IPS DF 4.7 (cell line): ENCODE data around the gene CPED1.

Experiments used
- DNase-seq: peaks from one replicate; pipeline ENCODE4 v3.0.0-alpha.2; 2013; ENCODE audit warnings: low spot score; ENCODE audit errors: extremely low read depth

CPED1 gene

DNA sequence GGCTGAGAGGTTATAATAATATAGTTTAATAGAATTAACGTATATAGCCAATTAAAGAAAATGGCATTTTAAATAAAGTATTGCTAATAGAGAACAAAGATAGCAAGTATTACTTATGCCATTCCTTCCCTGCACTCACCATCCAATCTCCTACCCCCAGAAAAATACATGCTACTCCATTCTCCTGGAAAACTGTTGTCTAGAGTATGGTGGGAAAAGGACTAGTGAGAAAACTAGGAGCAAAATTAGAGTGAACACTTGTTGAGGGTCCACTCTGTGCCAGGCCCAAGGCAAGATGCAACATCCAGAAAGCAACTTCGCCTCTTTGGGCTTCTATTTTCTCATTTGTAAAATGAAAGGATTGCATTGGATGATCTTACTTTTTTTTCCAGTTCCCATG is 149.1 kb downstream of the CPED1 start:
- no peak for DNase-seq

DNA sequence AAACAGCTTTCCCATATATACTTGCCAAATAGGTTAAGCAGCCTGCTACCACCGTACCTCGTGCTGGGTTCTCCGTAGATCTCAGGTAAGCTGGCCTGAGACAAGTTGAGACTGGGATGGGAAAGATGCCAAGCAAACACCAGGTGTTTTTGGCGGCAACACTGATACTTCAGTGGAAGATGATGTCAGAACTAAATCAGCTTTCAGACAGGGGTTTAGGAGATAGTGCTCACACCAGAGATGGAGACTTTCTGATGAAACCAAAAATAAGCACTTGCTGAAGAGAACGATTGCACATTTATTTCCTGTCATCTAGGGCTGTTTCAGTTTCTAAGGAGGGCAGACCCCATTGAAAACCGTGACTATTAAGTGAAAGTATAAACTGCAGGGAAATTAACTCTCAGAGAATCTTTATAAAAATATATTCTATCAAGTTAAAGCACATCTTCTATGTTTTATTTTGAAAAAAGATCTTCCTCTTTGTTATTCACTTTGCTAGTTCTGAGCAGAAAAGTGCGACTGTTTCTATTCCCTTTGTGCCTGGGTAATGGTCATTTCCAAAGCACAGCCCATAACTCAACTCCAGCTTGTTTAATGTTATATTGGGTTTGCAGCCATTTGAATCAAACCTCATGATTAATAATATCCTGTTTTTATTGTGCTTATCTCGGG is 149.9 kb downstream of the CPED1 start:
- DNase-seq, result no peak

DNA sequence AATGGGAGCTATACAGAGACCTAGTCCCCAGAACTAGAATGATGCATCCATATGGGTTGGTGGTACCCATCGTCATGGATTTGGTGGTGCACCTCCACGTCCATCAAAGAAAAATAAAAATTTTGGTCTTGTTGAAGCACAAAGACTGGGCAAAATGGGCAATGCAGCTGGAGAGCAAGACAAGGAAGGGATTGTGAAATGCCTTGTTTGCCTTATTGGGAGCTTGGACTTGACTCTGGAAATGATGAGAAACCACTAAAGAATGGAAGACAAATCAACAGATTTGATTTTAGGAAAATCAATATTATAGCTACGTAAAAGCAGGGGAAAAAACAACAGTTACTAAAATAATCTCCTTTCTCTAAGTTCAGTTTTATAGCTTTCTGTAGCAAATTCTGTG is 150.9 kb downstream of the CPED1 start:
- no peak for DNase-seq

DNA sequence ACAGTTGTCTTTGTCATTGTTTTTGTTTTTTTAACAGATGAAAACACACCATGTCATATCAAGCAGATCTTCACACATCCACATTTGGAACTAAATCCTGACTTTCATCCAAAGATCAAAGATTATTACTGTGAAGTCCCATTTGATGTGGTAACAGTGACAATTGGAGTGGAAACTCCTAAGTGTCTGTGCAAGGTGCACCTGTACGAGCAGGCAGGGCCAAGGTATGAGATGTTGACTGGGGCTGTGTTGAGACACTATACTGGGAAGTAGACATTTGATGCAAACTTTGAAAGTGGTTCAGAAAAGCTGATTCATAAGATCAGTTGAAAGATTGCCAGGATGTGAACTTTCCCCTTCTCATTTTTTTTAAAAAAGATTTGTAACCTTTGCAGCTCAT is 152.3 kb downstream of the CPED1 start:
- DNase-seq, result no peak

DNA sequence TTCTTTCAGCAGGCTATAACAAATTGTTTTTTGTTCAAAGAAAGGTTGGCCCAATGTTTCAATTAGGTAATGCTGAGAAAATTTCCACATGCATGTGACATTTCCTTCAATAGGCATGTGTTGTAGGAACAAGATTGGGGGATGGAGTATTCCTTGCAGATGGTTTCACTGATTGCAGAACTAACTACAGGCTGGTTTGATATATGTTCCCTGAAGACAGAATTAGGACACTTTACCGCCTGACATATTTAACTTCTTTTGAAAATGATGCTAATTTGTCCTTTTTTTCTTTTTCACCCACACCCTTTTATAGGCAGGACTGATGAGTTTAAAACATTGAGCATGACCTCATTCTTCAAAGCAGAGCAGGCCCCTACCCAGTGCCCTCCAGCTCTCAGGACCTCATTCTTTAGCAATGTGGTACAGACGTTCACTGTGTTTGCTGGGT is 163.3 kb downstream of the CPED1 start:
- DNase-seq, result no peak

DNA sequence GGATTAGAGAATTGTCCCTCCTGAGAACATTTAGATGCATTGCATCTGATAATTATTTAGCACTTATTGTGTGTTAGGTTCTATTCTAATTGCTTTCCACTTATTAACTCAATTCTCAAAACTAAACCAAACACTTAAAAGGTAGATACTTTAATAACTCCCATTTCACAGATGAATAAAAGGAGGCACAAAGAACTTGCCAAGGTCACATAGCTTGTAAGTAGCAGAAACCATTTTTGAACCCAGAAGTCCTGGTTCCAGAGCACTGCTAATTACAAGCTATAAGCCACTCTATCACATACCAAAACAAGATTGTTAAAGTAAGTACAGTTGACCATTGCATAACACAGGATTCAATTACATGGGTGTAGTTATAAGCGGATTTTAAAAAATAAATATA is 164.9 kb downstream of the CPED1 start:
- no peak for DNase-seq

DNA sequence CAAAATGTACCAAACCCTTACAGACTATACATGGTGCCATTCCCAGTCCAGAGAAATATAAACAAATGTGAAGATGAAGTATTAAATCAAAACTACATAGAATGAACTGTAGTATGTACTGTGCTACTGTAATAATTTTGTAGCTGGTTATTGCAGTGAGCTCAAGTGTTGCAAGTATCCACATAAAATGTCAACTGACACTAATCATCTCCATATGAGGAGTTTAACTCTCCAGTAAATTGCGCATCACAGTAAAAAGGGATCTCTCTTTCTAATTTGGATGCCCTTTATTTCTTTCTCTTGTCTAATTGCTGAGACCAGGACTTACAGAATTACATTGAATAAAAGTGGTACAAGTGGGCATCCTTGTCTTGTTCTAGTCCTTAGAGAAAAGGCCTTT is 165.5 kb downstream of the CPED1 start:
- DNase-seq, result no peak

DNA sequence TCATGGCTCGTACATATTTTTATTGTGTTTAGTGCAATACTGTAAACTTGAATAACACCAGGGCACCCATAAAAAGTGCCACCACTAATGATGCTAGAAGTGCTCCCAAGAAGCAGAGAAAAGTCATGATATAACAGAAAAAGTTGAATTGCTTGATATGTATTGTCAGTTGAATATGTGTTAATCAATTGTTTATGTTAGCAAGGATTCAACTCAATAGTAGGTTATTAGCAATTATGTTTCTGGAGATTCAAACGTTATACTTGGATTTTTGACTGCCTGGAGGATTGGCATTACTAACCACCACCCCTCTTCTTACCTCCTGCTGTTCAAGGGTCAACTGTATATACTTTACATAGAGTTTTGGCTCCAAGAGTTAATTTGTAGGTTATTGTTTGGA is 168.3 kb downstream of the CPED1 start:
- DNase-seq, result no peak

DNA sequence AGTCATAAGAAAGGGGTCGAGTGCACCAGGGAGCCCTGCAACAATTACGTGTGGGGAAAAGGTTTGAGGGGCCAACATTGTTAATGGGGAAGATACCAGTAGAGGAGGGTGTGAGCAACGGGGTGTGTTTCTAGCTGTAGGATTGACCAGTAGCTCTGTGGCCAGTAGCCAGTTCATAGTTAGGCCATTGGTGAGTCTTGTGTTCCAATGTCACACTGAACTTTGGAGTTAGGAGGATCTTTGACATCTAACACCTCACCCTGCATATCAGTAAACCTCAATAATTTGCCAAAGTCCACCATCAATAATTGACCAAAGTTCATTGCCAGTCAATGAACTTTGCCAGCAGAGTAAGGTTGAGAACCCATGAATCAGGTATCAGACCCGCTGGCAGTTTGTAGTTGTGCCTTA is 168.8 kb downstream of the CPED1 start:
- DNase-seq, result no peak

DNA sequence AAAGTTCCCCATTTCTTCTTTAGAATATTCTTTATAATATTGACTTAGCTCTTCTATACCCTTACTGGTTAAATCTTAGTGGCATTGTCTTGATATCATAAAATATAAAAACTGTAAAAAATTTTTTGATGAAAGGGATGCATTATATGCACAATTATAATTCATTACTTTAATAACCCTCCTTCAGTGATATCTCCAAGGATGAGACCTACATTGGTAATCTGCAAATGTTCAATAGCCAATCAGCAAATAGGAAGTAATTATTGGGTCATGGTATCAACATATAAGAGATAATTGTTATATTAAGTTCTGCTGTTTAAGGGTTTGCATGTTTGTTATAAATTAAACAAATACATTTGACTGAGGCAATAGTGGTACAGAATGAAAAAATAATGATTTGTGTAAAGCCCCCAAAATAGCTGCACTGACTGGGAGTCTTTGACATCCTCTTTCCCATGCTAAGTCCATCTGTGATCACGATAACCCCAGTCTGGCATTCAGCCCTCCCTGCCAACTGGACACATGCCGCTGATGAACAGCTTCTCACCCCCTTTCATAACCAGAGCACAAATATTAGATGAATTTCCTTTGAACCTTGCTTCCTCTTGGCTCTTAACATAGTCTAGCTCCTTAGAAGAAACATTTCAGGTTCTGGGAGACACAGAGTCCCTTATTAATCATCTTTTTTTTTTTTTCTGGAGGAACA is 169.5 kb downstream of the CPED1 start:
- no peak for DNase-seq

DNA sequence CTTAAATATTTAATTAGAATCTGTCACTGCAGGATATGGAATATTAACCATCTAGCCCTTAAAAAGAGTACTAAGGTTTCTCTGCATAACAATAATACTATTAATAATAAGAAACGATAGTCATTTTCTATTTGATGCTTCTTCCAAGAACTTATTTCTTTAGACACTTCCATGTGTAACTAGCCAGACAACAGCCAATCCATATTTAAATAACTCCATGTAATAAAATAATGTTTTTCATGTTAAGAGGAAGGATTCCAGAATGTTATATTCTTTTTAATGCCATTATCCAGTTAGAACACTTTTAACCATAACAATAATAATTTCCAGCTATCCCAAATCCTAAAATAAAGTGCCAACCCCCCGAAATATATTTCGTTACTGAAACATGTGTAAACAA is 170.2 kb downstream of the CPED1 start:
- no peak for DNase-seq

DNA sequence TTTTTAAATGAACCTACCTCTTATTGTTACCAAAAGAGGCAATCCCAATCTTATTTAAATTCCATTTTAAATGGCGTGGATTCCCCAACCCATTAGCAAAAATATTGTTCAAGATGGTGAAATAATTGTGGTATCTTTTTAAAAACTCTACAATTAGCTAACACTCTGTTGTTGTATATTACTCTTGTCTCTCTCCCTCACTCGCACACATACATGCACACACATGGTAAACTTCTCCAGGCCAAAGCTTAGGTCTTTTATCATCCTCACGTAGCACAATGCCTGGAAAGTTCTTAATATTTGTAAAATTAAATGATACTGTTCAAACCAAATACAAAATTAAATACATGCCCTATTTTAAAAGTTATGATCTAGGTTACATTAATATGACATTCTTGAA is 171.0 kb downstream of the CPED1 start:
- no peak for DNase-seq

DNA sequence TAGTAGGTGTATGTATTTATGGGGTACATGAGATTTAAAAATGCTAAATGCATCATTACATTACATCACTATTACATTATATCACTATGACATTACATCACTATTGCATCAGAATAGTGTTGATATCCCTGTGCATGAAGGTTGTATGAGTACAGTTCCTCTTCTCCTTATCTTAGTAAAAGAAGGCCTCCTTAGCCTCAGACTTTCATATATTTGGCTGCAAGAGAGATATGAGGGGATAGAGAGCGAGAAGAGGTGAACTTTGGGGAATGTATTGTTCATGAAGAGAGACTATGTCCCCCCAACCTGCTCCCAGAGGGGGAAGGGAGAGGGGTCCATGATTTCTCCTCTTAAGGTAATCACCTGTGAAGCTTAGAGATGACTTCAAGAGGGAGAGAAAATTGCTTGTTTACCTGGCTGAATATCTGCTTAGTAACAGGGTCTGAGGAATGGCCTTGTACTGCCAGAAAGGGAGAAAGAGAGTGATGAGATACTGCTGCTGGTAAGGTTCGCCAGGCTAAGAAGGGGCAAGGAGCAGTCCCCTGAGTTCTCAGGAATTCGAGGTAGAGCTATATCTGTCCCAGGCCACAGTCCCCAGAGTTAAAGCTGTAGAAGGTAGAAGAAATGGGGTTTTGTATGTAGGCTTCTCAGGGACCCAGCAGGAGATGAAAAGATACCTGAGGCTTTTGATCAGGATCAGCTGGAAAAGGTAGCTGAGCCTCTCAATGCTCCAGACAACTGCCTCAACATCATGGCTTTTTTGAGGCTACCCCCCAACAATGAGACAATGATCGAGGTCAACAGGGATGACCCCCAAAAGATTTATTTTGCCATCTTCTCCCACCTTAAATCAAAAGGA is 171.9 kb downstream of the CPED1 start:
- DNase-seq, result no peak

DNA sequence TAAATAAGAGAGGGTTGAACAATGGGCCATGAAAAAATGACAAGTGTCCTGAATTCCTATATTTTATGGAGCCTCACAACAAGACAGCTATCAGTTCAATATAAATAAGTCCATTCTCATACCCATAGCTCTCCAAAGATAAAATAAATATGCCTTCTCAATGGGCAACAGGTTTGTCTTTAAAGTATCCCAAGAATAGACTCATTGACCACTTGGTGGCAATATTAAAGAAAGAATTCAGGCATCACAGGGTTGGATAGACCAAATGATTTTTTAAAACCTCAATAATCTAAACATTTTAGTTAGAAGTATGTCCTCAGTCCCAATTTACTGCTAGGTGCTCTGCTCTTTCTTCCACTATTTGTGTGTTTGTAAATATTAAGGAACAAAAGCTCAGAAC is 175.2 kb downstream of the CPED1 start:
- no peak for DNase-seq

DNA sequence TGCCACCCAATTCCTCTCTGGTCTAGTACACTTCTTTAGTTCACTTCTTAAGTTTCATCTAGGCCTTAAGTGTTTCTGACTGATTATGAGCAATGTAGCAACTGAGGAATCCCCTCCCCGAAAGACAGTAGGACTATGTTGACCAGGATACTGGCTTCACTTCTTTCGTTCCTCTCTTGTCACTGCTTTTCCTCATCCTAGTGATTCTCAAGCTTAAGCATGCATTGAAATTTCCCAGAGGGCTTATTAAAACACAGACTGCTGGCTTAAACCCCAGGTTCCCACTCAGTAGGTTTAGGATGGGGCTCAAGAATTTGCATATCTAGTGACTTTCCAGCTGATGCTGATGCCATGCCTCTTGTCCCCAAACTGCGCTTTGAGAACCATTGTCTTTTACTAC is 175.7 kb downstream of the CPED1 start:
- DNase-seq, result no peak

DNA sequence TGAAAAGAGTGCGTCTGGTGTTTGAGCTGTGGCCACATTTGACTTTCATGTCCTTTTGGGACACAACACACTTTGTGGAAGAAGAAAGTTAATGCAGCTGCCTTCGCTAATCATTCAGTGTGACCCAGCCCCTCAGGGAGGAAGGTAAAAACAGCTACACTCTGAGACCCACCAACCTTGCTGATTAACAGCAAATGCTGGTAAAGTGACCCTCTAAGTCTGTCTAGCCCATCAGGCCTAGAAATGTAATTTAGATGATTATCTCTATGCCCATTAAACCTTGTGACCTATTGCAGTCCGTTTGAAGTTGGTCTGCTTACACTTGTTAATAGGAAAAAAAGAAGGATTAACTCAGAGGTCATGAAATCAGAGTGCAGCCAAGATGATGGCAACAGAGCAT is 178.4 kb downstream of the CPED1 start:
- DNase-seq, result no peak

DNA sequence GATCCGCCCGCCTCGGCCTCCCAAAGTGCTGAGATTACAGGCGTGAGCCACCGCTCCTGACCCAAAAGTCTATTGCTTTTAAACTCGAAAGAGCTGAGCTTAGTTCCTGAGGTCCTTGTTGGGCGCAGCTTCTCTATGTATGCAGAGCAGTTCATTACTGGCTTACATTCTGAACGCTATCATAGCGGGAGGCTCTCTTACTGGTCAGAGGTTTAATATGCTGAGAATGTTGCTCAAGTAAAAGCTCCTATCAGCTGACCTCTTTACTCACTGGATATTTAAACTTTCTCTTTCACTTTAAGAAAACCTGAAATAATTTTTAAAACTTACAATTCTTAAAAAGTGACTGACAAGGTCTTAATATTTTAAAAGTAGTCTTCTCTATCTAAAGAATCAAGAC is 179.5 kb downstream of the CPED1 start:
- no peak for DNase-seq

DNA sequence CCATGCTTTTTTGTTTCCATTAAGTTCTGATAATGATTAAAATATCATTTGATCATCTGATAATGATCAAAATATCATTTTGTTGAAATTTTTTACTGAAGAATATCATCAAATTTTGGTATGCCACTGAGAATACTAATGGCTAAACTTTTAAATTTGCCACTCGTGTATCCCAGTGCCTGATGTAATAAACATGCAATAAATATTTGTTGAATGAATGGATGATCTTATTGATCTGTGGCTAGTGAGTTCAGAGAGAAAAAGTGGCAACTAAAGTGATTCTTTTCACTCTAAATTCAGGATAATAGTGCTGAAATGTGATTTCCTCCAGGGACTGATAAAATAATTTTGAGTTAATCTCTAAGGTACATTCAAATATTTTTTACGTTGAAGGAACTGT is 181.0 kb downstream of the CPED1 start:
- DNase-seq, result no peak

DNA sequence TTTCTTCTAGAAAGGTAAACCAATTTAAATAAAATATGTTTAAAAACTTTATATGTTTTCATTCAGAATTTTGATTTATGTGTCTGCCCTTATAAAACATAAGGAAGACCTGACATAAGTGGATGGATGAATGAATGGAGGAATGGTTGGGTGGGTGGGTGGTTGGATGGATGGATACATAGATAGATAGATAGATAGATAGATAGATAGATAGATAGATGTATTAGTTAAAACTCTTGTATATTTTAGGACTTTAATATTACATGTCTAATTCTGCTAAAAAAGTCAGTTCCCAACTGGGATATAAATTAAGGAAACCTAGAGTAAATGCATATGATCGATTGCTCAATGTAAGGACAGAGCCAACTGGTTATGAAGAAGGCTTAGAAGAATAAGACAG is 184.0 kb downstream of the CPED1 start:
- DNase-seq, result no peak

DNA sequence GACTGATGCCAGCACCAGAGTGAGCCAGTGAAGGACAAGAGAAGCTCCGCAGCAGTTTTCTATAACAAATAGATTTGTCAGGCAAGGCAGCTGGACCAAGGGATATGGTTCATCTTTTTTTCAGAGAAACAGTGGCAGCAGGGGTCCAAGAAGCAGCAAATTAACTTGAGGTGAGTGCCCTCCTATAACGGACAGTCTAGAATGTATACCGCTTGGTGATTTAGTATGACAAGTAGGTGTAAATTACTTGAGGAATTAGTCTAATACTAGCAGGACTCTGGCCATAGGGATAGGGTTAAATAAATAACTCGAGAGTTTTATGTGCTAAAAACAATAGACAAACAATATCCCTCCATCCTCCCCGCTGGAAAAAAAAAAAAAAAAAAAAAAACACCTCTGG is 187.3 kb downstream of the CPED1 start:
- no peak for DNase-seq

DNA sequence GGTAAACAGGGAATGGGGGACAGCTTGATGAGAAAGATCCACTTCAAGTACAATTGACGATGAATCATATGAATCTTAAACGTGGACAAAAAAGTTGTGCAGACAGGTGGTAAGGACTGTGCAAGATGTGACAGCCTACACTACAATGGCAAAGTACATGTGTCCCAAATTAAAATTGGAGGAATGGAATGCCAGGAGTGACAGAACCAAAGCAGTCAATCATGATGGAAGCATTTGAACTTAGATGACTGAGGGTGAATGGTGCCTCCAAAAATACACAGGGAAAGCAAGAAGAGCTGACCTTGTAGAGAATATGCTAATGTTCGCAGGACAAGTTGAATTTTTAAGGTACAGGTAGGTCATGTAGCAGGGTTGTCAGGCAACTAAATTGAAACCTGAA is 189.9 kb downstream of the CPED1 start:
- no peak for DNase-seq

DNA sequence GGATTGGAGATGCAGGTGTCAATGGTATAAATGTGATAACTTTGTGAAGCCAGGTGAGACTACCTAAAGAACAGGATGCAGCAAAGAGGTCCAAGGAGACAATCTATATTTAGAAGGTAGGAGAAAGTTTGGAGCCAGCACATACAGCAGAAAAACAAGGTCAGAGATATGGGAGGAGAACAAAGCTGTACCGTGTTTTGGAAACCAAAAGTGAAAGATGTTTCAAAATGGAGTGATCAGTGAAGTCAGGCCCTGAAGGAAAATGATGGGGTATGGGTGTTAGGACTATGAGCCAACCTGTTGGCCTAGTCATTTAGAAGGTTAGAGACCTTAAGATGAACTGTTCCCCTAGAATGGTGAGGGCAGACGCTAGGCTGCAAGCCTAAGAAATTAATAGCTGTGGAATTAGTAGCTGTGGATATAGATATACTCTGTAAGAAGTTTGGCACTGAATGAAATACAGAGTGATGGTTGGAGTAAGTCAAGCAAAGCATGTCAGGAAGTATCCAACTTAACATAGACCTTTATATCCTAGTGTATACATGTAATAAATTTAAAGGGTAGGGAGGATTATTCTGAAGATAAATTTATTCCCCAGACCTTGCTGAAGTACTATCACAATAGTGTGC is 190.5 kb downstream of the CPED1 start:
- no peak for DNase-seq
